ENCODE data around the gene MARCHF3. TPM values are rescaled to one million over a fixed set of nuclear protein-coding genes. Genes with fewer than 3 reads are reported as not detected.

MARCHF3 gene
- 1 to 10 TPM; 2.6 to 3.2 TPM for total RNA-seq

DNA sequence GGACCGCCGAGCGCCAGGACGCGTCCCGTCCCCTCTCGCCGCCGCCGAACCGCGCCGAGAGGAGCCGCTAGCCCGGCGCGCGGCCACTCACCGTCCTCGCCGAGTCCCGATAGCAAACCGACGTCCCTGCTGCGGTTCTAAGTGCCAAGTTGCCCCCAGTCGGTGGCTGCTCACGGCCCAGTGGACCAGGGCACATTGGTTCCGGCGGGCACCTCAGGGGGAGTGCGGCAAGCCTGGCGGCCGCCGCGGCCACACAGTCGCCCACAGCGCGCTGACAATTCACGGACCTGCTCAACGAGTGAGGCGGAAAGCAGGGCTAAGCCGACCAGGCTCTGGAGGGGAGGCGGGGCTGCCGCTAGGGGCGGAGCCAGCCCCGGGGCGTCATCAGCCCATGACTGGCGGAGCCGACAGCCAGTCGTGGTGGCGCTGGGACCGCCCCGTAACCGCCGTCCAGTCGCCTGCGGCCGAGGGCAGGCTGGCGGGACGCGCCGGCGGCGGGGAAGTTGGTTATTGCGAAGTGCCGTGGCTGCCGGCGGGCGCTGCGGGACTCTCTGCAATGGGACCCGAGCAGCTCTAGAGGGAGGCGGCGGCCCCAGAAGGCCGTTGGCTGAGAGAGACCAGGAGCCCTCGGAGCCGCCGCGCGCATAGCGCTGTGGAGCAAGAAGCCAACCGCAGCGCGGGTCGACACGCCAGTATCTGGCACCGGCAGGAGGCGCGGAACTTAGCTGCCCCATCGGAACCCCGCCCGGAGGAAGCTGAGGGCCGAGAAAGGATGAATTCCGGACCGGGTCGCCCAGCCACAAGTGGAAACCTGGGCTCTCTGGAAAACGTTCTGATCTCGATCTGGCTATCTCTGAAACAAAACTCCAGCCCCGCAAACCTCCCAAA lies at the start of gene MARCHF3:
TSS of gene MARCHF3 (minus strand) at position 300 of the 888 bp plus-strand sequence. CDS start 112,387 bp downstream, outside the sequence.

DNA sequence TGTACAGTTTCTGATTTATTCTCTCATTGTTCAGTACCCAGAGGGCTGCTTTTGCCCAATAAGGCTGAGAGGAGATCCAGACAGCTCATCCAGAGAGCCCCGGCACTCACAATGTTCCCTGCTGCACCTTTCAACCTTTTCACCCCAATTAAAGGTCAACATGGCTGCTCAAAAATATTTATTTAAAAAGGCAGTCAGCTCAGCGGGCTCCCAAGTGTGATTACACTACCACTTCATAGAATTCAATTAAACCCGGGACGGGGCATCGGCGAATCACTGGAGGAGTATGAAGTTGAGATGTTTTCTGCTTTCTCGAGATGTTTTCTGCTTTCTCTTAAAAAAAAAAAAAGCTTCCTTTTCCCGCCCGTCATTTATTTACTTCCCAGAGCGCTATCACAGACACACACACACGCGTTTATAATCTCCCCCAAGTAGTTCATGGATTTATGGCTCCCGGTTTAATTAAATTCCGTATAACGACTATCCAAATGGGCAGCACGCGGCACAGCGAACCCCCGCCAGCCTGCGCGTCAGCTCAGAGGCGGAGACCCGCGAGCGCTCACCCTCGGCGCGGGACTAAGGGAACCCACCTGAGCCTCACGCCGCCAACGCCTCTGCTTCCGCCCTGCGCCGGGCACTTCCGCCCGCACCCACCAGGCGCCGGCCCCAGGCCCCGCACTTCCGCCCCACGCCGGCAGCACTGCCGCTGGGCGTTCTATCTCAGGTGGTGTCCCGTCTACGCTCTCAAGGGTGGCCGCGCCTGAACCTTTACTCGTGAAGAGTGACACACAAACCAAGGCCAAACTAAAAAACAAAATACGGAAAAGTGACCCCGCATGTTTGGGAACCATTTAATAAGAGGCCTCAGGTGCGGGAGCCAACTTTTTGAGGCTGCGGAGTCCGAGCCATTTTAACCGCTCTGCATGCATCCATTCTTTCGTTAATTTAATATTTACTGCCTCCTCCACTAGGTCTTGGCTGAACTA lies 42.8 kb upstream of the MARCHF3 start, which contains the start of gene C5orf63:
TSS of gene C5orf63 (minus strand) at position 642 of the 986 bp plus-strand sequence. CDS start 14,507 bp downstream, outside the sequence.

Other genes starting within 250 kb of the MARCHF3 start
- 1 to 10 TPM; 9.1 to 9.4 TPM for gene C5orf63, start 42.9 kb upstream of the MARCHF3 start, total RNA-seq

Measured in activated naive CD4-positive, alpha-beta T cell treated with anti-CD3 and anti-CD28 coated beads, Interleukin-2, amount 10 ng/mL, durations not matched to agents 5 hours and 36 hours (primary cell).